Calu3 (cell line): ENCODE data around the gene TRPM6. TPM values are rescaled to one million over a fixed set of nuclear protein-coding genes. Genes with fewer than 3 reads are reported as not detected.

Experiments used
- BruUV-seq: library from RNA; stranded (reverse); fragments of 400-500 nt; replicated peaks from 2 replicates; lab custom pipeline; 2021; lab: Mats Ljungman, UMichigan
- CTCF ChIA-PET: fragments of 300-600 bp; sonication (Branson Sonifier 250); formaldehyde crosslinking; loops from one replicate; lab custom pipeline; 2022; ENCODE audit warnings: antibody characterized with exemption; lab: Charles Lee
- DNase-seq: peaks from one replicate; pipeline ENCODE4 v3.0.0; 2022
- H3K27ac Mint-ChIP-seq: one replicate; pipeline ENCODE4 v1.8.0; 2022; ENCODE audit warnings: mixed read lengths; ENCODE audit not compliant: unreplicated experiment
- H3K27me3 Mint-ChIP-seq: one replicate; pipeline ENCODE4 v1.8.0; 2022; ENCODE audit warnings: mixed read lengths; ENCODE audit not compliant: unreplicated experiment
- H3K36me3 Mint-ChIP-seq: one replicate; pipeline ENCODE4 v1.8.0; 2022; ENCODE audit warnings: mild to moderate bottlenecking, moderate library complexity, mixed read lengths; ENCODE audit not compliant: insufficient read depth, unreplicated experiment
- H3K4me1 Mint-ChIP-seq: one replicate; pipeline ENCODE4 v1.8.0; 2022; ENCODE audit warnings: mild to moderate bottlenecking, low read depth, mixed read lengths; ENCODE audit not compliant: unreplicated experiment
- H3K4me3 Mint-ChIP-seq: one replicate; pipeline ENCODE4 v1.8.0; 2022; ENCODE audit warnings: mild to moderate bottlenecking, low read depth, moderate library complexity, mixed read lengths; ENCODE audit not compliant: unreplicated experiment
- H3K9me3 Mint-ChIP-seq: one replicate; pipeline ENCODE4 v1.8.0; 2022; ENCODE audit warnings: low read depth, mixed read lengths; ENCODE audit not compliant: unreplicated experiment
- CTCF ChIP-seq: fragments of 200-600 bp; IDR thresholded peaks from one replicate; pipeline ENCODE4 v1.8.0; 2022; ENCODE audit warnings: antibody characterized with exemption; ENCODE audit not compliant: unreplicated experiment
- intact Hi-C: fragments of 100-400 bp; cut with micrococcal nuclease; formaldehyde crosslinking; loops from one replicate; pipeline ENCODE4 v1.10.0; 2022; ENCODE audit not compliant: unreplicated experiment
- total RNA-seq: library from RNA; stranded (reverse); gene quantifications from 2 replicates; pipeline ENCODE4 v1.2.3, GENCODE V29; 2022

Gene TRPM6
- total RNA-seq, 1 experiment from 2014 or later: not detected

- DNase-seq: no peak
- CTCF ChIA-PET: no interaction called here
- no peaks in the 10 kb centered on the region for H3K4me1 Mint-ChIP-seq
These were observed 41.0 kb downstream of the TRPM6 start for GRCh38 chr9:74846766-74847165.

GRCh38 chr9:74838351-74838750 lies 49.4 kb downstream of the TRPM6 start:
- CTCF ChIA-PET: no interaction called here
- no peaks in the 10 kb centered on the region for H3K36me3 Mint-ChIP-seq
- no peaks in the 10 kb centered on the region for H3K9me3 Mint-ChIP-seq
- no peak overlapping the region for H3K27ac Mint-ChIP-seq
- no peak overlapping the region for H3K4me3 Mint-ChIP-seq
- no TSS peak for BruUV-seq
- TF ChIP-seq CTCF: no peak
- intact Hi-C loops: no loop called here
- H3K4me1 Mint-ChIP-seq: no peaks in the 10 kb centered on the region
- DNase-seq: no peak
- peaks cover 13% of the 10 kb centered on the region for H3K27me3 Mint-ChIP-seq

More at GRCh38 chr9:74846766-74847165, 41.0 kb downstream of the TRPM6 start:
- intact Hi-C loops: no loop called here
- no peak for TF ChIP-seq CTCF
- Mint-ChIP-seq H3K27ac (no peak overlapping the region), H3K4me3 (no peak overlapping the region), H3K36me3 (no peaks in the 10 kb centered on the region), H3K9me3 (no peaks in the 10 kb centered on the region), H3K27me3 (no peaks in the 10 kb centered on the region)
- BruUV-seq: no TSS peak

GRCh38 chr9:74824654-74825053 lies 63.1 kb downstream of the TRPM6 start:
- no peak overlapping the region for H3K27ac Mint-ChIP-seq
- no peaks in the 10 kb centered on the region for H3K9me3 Mint-ChIP-seq
- CTCF ChIA-PET: no interaction called here

GRCh38 chr9:74821636-74822035 lies 66.1 kb downstream of the TRPM6 start:
- Mint-ChIP-seq H3K4me3 (no peak overlapping the region), H3K4me1 (no peaks in the 10 kb centered on the region), H3K36me3 (no peaks in the 10 kb centered on the region), H3K27ac (no peak overlapping the region), H3K9me3 (no peaks in the 10 kb centered on the region), H3K27me3 (no peaks in the 10 kb centered on the region)
- no peak for TF ChIP-seq CTCF
- CTCF ChIA-PET: no interaction called here
- intact Hi-C loops: loop anchor here (2.0 kb wide), 1 partner anchor 79 kb away; no protein-coding TSS in a partner anchor
- no peak for DNase-seq
- no TSS peak for BruUV-seq

More at GRCh38 chr9:74824654-74825053, 63.1 kb downstream of the TRPM6 start:
- Mint-ChIP-seq H3K4me3 (no peak overlapping the region), H3K27me3 (no peaks in the 10 kb centered on the region), H3K4me1 (no peaks in the 10 kb centered on the region), H3K36me3 (no peaks in the 10 kb centered on the region)
- intact Hi-C loops: no loop called here
- no peak for DNase-seq
- BruUV-seq: no TSS peak
- no peak for TF ChIP-seq CTCF
